Measurements from ENCODE around the gene IDUA.
"Not testable (repeated sequence)": the region's sequence is repeated elsewhere in the genome, so short reads cannot be mapped to it uniquely, and the experiment has no call there.

Gene IDUA

DNA sequence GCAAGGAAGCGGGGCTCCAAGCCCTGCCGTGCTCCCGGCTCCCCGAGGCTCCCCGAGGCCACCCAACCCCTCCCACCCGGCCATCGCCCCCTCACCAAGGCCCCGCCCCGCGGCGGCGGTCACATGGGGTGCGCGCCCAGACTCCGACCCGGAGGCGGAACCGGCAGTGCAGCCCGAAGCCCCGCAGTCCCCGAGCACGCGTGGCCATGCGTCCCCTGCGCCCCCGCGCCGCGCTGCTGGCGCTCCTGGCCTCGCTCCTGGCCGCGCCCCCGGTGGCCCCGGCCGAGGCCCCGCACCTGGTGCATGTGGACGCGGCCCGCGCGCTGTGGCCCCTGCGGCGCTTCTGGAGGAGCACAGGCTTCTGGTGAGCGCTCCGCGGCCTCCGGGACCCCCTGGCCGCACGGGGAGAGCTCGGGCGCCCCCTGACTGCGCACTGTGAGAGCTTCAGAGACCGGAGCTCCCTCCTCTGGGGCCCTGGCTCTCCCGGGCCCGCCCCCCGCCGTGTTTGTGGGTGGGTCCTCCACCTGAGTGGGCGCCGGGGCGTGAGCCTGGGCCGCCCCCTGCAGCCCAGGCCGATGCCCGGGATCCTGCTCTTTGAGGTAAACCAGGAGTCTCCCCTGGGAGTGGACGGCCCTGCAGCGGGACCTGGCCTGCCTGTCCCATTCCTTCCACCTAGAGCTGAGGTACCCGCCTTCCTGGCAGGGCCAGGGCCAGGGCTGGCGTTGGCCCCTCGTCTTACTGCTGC is at the start of gene IDUA:
IDUA (plus strand) TSS at position 166 of the 745 bp plus-strand sequence; CDS start at position 207, 41 bp downstream.
- peak; percentile 56 for DNase-seq

- not testable (repeated sequence) for DNase-seq
Measured at GRCh38 chr4:939508-939907, 47.3 kb upstream of the IDUA start.

DNA sequence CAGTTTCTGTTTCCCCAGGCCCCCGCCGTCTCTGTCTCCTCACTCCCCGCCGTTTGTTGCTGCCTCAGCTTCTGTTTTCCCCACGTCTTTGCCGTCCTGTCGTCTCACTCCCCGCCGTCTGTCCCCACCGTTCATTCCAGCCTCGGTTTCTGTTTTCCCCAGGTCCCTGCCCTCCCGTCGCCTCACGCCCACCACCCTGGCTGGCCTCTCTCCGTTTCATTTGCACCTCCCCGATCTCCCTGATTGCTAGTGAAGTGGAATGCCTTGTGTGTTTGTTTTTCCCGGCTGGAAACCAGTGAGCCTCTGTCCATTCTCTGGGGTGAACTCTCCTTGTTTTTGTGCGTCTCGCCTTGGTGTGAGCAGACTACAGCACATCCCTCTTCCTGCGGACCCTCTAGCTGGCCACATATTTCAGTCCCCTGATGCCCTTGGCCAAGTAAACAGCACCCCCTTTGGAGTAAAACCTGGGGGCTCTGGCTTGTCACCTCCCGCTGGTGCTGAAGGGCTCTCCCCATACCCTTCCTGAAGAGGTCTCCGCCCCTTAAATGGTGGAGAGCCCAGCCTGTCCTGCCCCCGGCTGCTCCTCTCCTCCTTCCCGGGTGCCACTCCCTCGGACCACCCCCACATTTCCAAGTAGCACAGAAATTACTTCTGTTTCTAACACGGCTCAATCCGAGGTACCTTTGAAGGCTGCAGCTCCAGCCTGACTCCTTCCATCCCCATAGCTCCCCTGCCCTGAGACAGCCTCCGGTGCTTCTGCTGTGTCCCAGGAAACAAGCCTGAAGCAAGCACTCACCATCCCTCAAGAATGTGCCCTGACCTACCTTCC is 41.4 kb upstream of the IDUA start:
- DNase-seq = no peak

- DNase-seq = no peak
Measured at GRCh38 chr4:946103-946450, 40.8 kb upstream of the IDUA start.

DNA sequence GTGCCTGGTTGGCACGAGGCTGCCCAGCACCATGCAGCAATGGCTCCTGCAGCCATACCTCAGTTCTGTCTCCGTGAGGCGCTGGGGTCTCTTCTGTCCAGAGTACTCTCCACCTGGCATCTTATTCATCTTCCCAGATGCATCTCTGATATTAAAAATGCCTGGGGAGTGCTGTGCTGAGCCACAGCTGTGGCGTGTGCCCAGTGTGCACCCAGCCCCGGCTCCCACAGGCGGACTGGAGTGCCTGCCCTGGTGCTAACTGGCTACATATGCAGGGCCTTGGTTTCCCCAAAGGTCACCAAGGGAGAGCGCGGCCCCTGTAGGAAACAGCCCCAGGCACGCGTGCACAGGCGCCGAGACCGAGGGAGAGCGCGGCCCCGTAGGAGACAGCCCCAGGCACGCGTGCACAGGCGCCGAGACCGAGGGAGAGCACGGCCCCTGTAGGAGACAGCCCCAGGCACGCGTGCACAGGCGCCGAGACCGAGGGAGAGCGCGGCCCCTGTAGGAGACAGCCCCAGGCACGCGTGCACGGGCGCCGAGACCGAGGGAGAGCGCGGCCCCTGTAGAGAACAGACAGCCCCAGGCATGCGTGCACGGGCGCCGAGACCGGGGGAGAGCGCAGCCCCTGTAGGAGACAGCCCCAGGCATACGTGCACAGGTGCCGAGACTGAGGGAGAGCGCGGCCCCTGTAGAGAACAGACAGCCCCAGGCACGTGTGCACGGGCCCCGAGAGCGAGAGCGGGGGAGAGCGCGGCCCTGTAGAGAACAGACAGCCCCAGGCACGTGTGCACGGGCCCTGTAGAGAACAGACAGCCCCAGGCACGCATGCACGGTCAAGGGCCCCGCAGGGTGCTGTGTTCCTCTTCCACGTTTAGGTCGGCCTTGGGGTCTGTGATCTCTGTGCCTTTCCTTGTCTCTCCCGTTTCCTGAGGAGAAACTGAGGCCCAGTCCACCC is 40.0 kb upstream of the IDUA start:
- no peak for DNase-seq

DNA sequence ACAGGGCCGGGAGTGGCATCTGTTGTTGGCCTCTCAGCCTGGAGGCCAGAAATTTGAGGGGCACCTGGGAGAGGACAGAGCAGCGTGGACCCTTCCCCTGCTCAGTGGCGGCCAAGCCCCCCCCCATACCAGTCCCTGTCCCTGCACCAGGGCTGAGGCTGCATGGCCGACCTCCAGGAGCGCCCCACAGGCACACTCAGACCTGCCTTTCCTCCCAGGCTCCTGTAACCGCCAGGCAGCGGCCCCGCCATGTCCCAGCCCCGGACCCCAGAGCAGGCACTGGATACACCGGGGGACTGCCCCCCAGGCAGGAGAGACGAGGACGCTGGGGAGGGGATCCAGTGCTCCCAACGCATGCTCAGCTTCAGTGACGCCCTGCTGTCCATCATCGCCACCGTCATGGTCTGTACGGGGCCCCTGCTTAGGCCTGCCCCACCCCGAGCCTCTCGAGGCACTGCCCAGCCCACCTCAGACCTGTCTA is 39.3 kb upstream of the IDUA start:
- DNase-seq = no peak

DNA sequence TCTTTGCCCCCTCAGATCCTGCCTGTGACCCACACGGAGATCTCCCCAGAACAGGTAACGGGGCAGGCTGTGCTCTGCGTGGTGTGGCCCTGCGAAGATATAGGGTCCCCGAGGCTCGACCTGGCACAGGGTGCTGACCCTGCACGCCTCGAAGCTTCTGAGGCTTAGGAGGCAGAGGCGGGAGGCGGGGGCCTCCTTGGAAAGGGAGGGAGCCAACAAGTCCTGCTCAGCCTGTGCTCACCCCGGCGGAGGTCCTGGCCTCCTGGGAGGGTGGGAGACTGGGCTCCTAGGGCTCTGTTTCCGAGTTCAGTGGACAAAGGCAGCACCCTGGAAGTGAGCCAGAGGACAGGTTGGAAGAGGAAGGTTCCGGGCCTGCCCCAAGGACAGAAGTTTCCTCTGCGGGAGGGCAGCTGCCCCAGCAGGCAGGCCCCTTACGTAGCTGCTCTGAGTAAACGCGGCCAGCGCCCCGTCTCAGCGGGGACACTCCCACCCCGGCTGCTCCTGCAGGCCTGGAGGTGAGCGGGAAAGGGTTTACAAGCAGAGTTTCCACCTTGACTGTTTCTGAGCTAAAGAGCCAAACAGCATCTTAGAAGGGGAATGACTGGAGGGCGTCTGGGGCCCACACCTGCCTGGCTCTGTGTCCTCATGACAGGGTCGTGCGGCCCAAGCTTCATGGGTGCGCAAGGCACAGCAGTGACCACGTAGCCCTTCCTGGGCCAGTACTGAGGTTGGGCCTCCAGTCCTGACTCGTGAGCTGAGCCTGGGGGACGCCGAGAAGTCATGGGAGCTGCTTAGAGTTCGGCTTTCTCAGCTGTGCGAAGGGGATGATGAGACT is 38.5 kb upstream of the IDUA start:
- DNase-seq = no peak

DNA sequence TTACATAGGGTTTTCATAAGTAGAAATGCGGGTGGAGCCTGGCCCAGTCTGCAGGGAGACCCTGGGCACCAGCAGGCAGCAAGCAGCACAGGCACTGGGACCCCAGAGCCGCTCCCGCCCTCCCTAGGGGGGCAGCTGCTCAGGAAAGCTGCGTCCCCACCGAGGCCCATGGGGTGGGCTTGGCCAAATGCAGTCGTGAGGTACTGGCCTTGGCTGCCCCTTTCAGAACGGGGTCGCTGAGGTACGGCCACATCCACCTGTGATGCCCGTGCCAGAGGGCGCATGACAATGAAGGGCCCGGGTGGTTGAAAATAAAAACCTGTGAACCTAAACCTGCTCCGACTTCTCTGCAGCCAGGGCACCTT is 37.9 kb upstream of the IDUA start:
- DNase-seq = no peak

GRCh38 chr4:949656-950055 is 37.2 kb upstream of the IDUA start:
- DNase-seq = no peak

- no peak for DNase-seq
Measured at GRCh38 chr4:950136-951020, 36.5 kb upstream of the IDUA start.

- DNase-seq = no peak
Measured at GRCh38 chr4:951186-951585, 35.7 kb upstream of the IDUA start.

- no peak for DNase-seq
Measured at GRCh38 chr4:951594-952468, 35.0 kb upstream of the IDUA start.

GRCh38 chr4:952881-953573 is 33.8 kb upstream of the IDUA start:
- DNase-seq = no peak

GRCh38 chr4:953574-953915 is 33.3 kb upstream of the IDUA start:
- DNase-seq = no peak

GRCh38 chr4:954211-955020 is 32.4 kb upstream of the IDUA start:
- no peak for DNase-seq

DNA sequence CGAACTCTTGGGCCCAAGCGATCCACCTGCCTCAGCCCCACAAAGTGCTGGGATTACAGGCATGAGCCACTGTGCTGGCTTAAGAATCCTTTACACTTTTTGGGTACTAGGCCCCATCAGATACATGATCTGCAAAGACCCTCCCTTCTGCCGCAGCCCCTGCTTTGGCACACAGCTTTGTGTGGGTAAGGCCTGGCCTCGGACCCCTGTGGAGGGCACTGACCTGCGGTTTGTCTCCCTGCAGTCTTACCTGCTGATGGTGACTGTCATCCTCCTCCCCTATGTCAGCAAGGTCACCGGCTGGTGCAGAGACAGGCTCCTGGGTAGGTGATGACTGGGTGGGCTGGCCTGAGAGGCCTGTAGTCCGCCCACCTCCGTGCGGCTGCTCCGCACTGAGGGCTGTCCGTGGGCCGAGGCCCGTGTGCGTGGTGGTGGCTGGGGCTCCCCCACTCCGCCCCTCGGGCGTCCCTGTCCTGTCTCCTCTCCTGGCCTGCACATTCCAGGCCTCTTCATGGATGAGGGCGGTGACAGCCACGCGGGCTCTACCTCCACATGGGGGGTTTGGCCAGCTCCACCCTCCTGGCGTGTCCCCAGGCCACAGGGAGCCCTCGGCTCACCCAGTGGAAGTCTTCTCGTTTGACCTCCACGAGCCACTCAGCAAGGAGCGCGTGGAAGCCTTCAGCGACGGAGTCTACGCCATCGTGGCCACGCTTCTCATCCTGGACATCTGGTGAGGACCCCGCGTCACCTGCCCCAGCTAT is 31.5 kb upstream of the IDUA start:
- DNase-seq = no peak

DNA sequence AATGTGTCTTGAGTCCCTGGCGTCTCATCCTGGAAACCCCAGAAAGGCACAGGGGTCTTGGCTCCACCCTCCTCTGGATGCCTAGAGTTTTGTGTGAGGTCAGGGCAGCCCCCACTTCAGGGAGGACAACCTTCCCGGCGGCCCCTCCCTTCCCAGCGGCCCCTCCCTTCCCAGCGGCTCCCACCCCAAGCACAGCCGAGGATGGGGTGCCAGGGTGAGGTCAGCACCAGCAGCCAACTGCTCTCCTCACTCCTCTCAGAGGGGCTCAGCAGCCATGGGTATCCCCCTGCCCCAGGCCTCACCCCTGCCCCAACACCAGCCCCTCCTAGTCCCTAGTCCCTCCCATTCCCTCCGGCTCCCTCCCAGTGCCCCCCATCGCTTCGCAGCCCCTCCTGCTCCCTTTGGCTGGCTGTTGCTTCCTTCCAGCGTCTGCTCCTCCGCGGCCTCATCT is 30.9 kb upstream of the IDUA start:
- no peak for DNase-seq

Data from NCI-H2171 (cell line).